Dendritic cell treated with granulocyte-macrophage colony-stimulating factor and Interleukin-4, amounts not matched to agents 40 ng/mL and 50 ng/mL, for 4 days (primary cell): ENCODE results near the gene BORCS6.

Experiments
- H3K27ac Mint-ChIP-seq: one replicate; pipeline ENCODE4 v1.8.0; 2022; ENCODE audit warnings: mild to moderate bottlenecking, mixed read lengths
- H3K27me3 Mint-ChIP-seq: one replicate; pipeline ENCODE4 v1.8.0; 2022; ENCODE audit warnings: mild to moderate bottlenecking, mixed read lengths
- H3K36me3 Mint-ChIP-seq: one replicate; pipeline ENCODE4 v1.8.0; 2022; ENCODE audit warnings: low read depth, mixed read lengths
- H3K4me1 Mint-ChIP-seq: one replicate; pipeline ENCODE4 v1.8.0; 2022; ENCODE audit warnings: low read depth, mixed read lengths
- H3K4me3 Mint-ChIP-seq: one replicate; pipeline ENCODE4 v1.8.0; 2022; ENCODE audit warnings: mild to moderate bottlenecking, moderate library complexity, mixed read lengths
- H3K9me3 Mint-ChIP-seq: one replicate; pipeline ENCODE4 v1.8.0; 2022; ENCODE audit warnings: mixed read lengths
- intact Hi-C: fragments of 100-400 bp; cut with micrococcal nuclease; formaldehyde crosslinking; loops from one replicate; pipeline ENCODE4 v1.15.0; 2022

The BORCS6 gene

GRCh38 chr17:8189711-8190477, at the start of gene BORCS6:
Gene BORCS6 (minus strand): TSS chr17:8190180. CDS start chr17:8190140, 40 bp downstream.
- Mint-ChIP-seq H3K9me3 (no peaks in the 10 kb centered on the region), H3K4me3 (peak within 1 kb of the TSS; percentile 53), H3K27me3 (no peaks in the 10 kb centered on the region), H3K27ac (no peak within 1 kb of the TSS), H3K4me1 (no peaks in the 10 kb centered on the region), H3K36me3 (no peaks in the 10 kb centered on the region)
- intact Hi-C loops = loop anchor here (5.0 kb wide), 1 partner anchor 112 kb away; no protein-coding TSS in a partner anchor

GRCh38 chr17:8237886-8238285, 47.9 kb upstream of the BORCS6 start:
- Mint-ChIP-seq H3K27ac (no peak overlapping the region), H3K4me3 (no peak overlapping the region)
- intact Hi-C loops = no loop called here

GRCh38 chr17:8237175-8237574, 47.2 kb upstream of the BORCS6 start:
- Mint-ChIP-seq H3K27ac (no peak overlapping the region), H3K4me3 (no peak overlapping the region), H3K9me3 (no peaks in the 10 kb centered on the region), H3K27me3 (no peaks in the 10 kb centered on the region), H3K36me3 (peaks cover 96% of the 10 kb centered on the region), H3K4me1 (peaks cover 26% of the 10 kb centered on the region)
- intact Hi-C loops = no loop called here

More at GRCh38 chr17:8237886-8238285, 47.9 kb upstream of the BORCS6 start:
- no peaks in the 10 kb centered on the region for H3K27me3 Mint-ChIP-seq
- no peaks in the 10 kb centered on the region for H3K9me3 Mint-ChIP-seq
- peaks cover 24% of the 10 kb centered on the region for H3K4me1 Mint-ChIP-seq
- H3K36me3 Mint-ChIP-seq = peaks cover 95% of the 10 kb centered on the region

- intact Hi-C loops = no loop called here
- Mint-ChIP-seq H3K27ac (no peak overlapping the region), H3K36me3 (peaks cover 100% of the 10 kb centered on the region), H3K4me3 (no peak overlapping the region), H3K9me3 (no peaks in the 10 kb centered on the region), H3K27me3 (no peaks in the 10 kb centered on the region), H3K4me1 (peaks cover 34% of the 10 kb centered on the region)
Measured at GRCh38 chr17:8235676-8236075, 45.7 kb upstream of the BORCS6 start.

GRCh38 chr17:8234361-8235270, 44.6 kb upstream of the BORCS6 start:
- Mint-ChIP-seq H3K27me3 (no peaks in the 10 kb centered on the region), H3K9me3 (no peaks in the 10 kb centered on the region), H3K4me1 (peaks cover 34% of the 10 kb centered on the region), H3K27ac (peak overlapping the region; percentile 50), H3K36me3 (peaks cover 100% of the 10 kb centered on the region), H3K4me3 (no peak overlapping the region)
- intact Hi-C loops = no loop called here

GRCh38 chr17:8231701-8232100, 41.7 kb upstream of the BORCS6 start:
- no peak overlapping the region for H3K4me3 Mint-ChIP-seq
- H3K9me3 Mint-ChIP-seq = no peaks in the 10 kb centered on the region
- H3K36me3 Mint-ChIP-seq = peaks cover 100% of the 10 kb centered on the region
- no peak overlapping the region for H3K27ac Mint-ChIP-seq
- peaks cover 45% of the 10 kb centered on the region for H3K4me1 Mint-ChIP-seq
- no peaks in the 10 kb centered on the region for H3K27me3 Mint-ChIP-seq
- intact Hi-C loops = no loop called here

GRCh38 chr17:8227238-8227581, 37.2 kb upstream of the BORCS6 start:
- peak overlapping the region; percentile 61 for H3K27ac Mint-ChIP-seq
- H3K27me3 Mint-ChIP-seq = no peaks in the 10 kb centered on the region
- peaks cover 86% of the 10 kb centered on the region for H3K36me3 Mint-ChIP-seq

GRCh38 chr17:8226536-8227237, 36.7 kb upstream of the BORCS6 start:
- Mint-ChIP-seq H3K4me1 (peaks cover 57% of the 10 kb centered on the region), H3K27me3 (no peaks in the 10 kb centered on the region), H3K9me3 (no peaks in the 10 kb centered on the region), H3K36me3 (peaks cover 86% of the 10 kb centered on the region), H3K27ac (peak overlapping the region; percentile 61), H3K4me3 (peak overlapping the region; percentile 67)
- intact Hi-C loops = no loop called here

More at GRCh38 chr17:8227238-8227581, 37.2 kb upstream of the BORCS6 start:
- intact Hi-C loops = no loop called here
- H3K4me1 Mint-ChIP-seq = peaks cover 55% of the 10 kb centered on the region
- H3K4me3 Mint-ChIP-seq = no peak overlapping the region
- H3K9me3 Mint-ChIP-seq = no peaks in the 10 kb centered on the region

- Mint-ChIP-seq H3K36me3 (peaks cover 86% of the 10 kb centered on the region), H3K27ac (peak overlapping the region; percentile 61), H3K4me1 (peaks cover 53% of the 10 kb centered on the region), H3K4me3 (peak overlapping the region; percentile 67), H3K9me3 (no peaks in the 10 kb centered on the region), H3K27me3 (no peaks in the 10 kb centered on the region)
- intact Hi-C loops = no loop called here
Measured at GRCh38 chr17:8225813-8226535, 36.0 kb upstream of the BORCS6 start.

- H3K27ac Mint-ChIP-seq = peak overlapping the region; percentile 99
- intact Hi-C loops = loop anchor here (5.0 kb wide), 1 partner anchor 88 kb away; no protein-coding TSS in a partner anchor
- H3K27me3 Mint-ChIP-seq = no peaks in the 10 kb centered on the region
- H3K4me1 Mint-ChIP-seq = peaks cover 58% of the 10 kb centered on the region
- no peak overlapping the region for H3K4me3 Mint-ChIP-seq
- H3K36me3 Mint-ChIP-seq = peaks cover 84% of the 10 kb centered on the region
- H3K9me3 Mint-ChIP-seq = no peaks in the 10 kb centered on the region
Measured at GRCh38 chr17:8224891-8225812, 35.2 kb upstream of the BORCS6 start.

- Mint-ChIP-seq H3K4me1 (peaks cover 63% of the 10 kb centered on the region), H3K9me3 (no peaks in the 10 kb centered on the region), H3K36me3 (peaks cover 78% of the 10 kb centered on the region), H3K27me3 (no peaks in the 10 kb centered on the region), H3K27ac (peak overlapping the region; percentile 99), H3K4me3 (peak overlapping the region; percentile 89)
- intact Hi-C loops = loop anchor here (1.0 to 5.0 kb wide), 3 partner anchors 24 to 86 kb away; partner anchors contain the start of gene SLC25A35
Measured at GRCh38 chr17:8223356-8224126, 33.6 kb upstream of the BORCS6 start.
